ENCODE data around the gene CTNNBIP1. TPM values are rescaled to one million over a fixed set of nuclear protein-coding genes. Genes with fewer than 3 reads are reported as not detected.

Gene CTNNBIP1
- total and polyA plus RNA-seq, 2 of the 8 experiments (the other 6 are each of a cell fraction or from before 2014, with no cell fraction given), result 40.9 to 46.6 TPM

DNA sequence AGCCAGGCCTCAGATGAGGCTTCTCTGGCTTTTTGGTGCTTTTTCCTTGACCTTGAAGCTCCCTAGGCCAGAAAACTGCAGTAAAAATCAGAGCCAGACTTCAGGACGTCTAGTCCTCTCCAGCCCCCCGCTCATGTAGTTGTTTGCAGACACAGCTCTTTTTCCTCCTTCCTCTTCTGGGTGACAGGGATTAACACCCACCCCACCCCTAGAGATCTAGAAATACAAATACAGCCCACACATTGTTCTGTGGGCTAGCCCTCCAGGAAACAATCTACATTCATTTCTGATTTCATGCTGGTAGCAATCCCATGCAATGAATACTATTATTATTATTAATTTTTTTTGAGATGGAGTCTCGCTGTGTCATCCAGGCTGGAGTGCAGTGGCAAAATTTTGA lies 76.4 kb downstream of the CTNNBIP1 start:
- no peak overlapping the region for H4K5ac ChIP-seq (ENCODE audit: insufficient read length, low read depth, low read length)
- H3K36me3 ChIP-seq (ENCODE audit: control insufficient read depth in 2 of 4, insufficient read depth in 4 of 4, low read length in 3 of 4), result no peaks in the 10 kb centered on the region
- no peak overlapping the region for H4K8ac ChIP-seq (ENCODE audit: extremely low read depth, insufficient read depth, low read length)
- H2BK120ac ChIP-seq (replicated peaks; ENCODE audit: low read depth, low read length), result no peak overlapping the region
- FAIRE-seq (no peak), DNase-seq (ENCODE audit: low read depth in 1 of 2, low spot score in 2 of 2) (no peak)
- ChIA-PET CTCF (ENCODE audit: partially characterized antibody) (interaction anchor here (0.9 to 1.4 kb wide), 4 partner anchors 9 to 49 kb away, joined by 3 to 5 read pairs (median 3); no protein-coding TSS in a partner anchor), POLR2A (ENCODE audit: partially characterized antibody) (no interaction called here)
- no peak overlapping the region for H2AK5ac ChIP-seq (ENCODE audit: low read depth, low read length)
- H3K4me3 ChIP-seq (ENCODE audit: extremely low read depth in 1 of 4, insufficient read depth in 2 of 4, low read depth in 3 of 4, low read length in 4 of 4), result no peak overlapping the region
- no peak overlapping the region for H2BK20ac ChIP-seq (ENCODE audit: low read length)
- H3K9ac ChIP-seq (replicated peaks in 1 of 4; ENCODE audit: extremely low read depth in 1 of 4, low read depth in 3 of 4, low read length in 3 of 4), result no peak overlapping the region
- no peak overlapping the region for H4K91ac ChIP-seq (replicated peaks; ENCODE audit: insufficient read length, low read length)
- H3K23me2 ChIP-seq (ENCODE audit: low read depth, low read length), result no peaks in the 10 kb centered on the region
- no peak overlapping the region for H3K4me2 ChIP-seq (ENCODE audit: insufficient read depth in 1 of 2, low read depth in 2 of 2, low read length in 2 of 2)
- 94% methylated on average over 3 of the region's 3 CpGs; no CpG with 5 or more reads in 1 of the 2 experiments for WGBS, 2 experiments (ENCODE audit: extremely low coverage in 1 of 2, insufficient coverage in 1 of 2, insufficient read length in 1 of 2, insufficient replicate concordance in 2 of 2, low coverage in 1 of 2, low lambda C conversion rate in 2 of 2, missing lambda C conversion rate in 1 of 2)
- no peaks in the 10 kb centered on the region for H3K9me3 ChIP-seq (ENCODE audit: insufficient read depth in 2 of 2, low read depth in 1 of 2, low read length in 1 of 2)
- H2BK15ac ChIP-seq (ENCODE audit: low read length), result no peak overlapping the region
- H3K23ac ChIP-seq (ENCODE audit: insufficient read length), result no peak overlapping the region
- H4K20me1 ChIP-seq (replicated peaks in 1 of 2; ENCODE audit: control insufficient read depth in 1 of 2, insufficient read depth in 2 of 2, low read length in 2 of 2), result no peaks in the 10 kb centered on the region
- no peak overlapping the region for H3K27ac ChIP-seq (ENCODE audit: low read depth, low read length)
- no peaks in the 10 kb centered on the region for H3K79me2 ChIP-seq (ENCODE audit: control insufficient read depth in 1 of 2, insufficient read depth in 2 of 2, low read length in 2 of 2)
- H2BK12ac ChIP-seq (ENCODE audit: low read depth, low read length), result no peak overlapping the region
- no peak overlapping the region for H2AFZ ChIP-seq (ENCODE audit: low read length)
- H3K79me1 ChIP-seq (ENCODE audit: low read depth, low read length), result no peaks in the 10 kb centered on the region
- H3K4me1 ChIP-seq (replicated peaks in 1 of 4; ENCODE audit: control insufficient read depth in 3 of 4, insufficient read depth in 4 of 4, low read length in 3 of 4), result peaks cover 4 to 12% (median 11%) of the 10 kb centered on the region in 4 experiments; a peak in 6 of 7 replicates
- H3K14ac ChIP-seq (ENCODE audit: insufficient read length), result no peak overlapping the region
- H3K4ac ChIP-seq (replicated peaks; ENCODE audit: insufficient read length, low read depth, low read length), result no peak overlapping the region
- TF ChIP-seq SIX5 (IDR thresholded peaks at IDR 0.05; ENCODE audit: low read depth, low read length), result no peak
- no peak for TF ChIP-seq SP4 (IDR thresholded peaks at IDR 0.05; ENCODE audit: low read length)
- no peak for TF ChIP-seq SRF (IDR thresholded peaks at IDR 0.05; ENCODE audit: low read depth, low read length)
- no peak for TF ChIP-seq E2F6 (IDR thresholded peaks at IDR 0.05)
- no peak for TF ChIP-seq POU5F1 (IDR thresholded peaks at IDR 0.05; ENCODE audit: low read depth, low read length)
- TF ChIP-seq TEAD4 (IDR thresholded peaks at IDR 0.05; ENCODE audit: low read depth, low read length), result no peak
- TF ChIP-seq, protein P1, sequence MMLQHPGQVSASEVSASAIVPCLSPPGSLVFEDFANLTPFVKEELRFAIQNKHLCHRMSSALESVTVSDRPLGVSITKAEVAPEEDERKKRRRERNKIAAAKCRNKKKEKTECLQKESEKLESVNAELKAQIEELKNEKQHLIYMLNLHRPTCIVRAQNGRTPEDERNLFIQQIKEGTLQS (IDR thresholded peaks at IDR 0.05; ENCODE audit: insufficient read depth, low read depth, low read length), result no peak
- no peak for TF ChIP-seq ASH2L (IDR thresholded peaks at IDR 0.05; ENCODE audit: low read length)
- TF ChIP-seq GABPA (IDR thresholded peaks at IDR 0.05; ENCODE audit: borderline replicate concordance, insufficient read depth, low read length), result no peak
- TF ChIP-seq CBX8 (IDR thresholded peaks at IDR 0.05; ENCODE audit: borderline replicate concordance, low read depth, low read length), result no peak
- TF ChIP-seq CREB1 (IDR thresholded peaks at IDR 0.05), result no peak
- H3K27me3 ChIP-seq (replicated peaks in 1 of 4; ENCODE audit: control insufficient read depth in 3 of 4, extremely low read depth in 1 of 4, insufficient read depth in 3 of 4, low read length in 3 of 4), result peaks cover 0 to 4% (median 0%) of the 10 kb centered on the region in 4 experiments; a peak in 3 of 7 replicates
- no peak overlapping the region for H3K18ac ChIP-seq (ENCODE audit: extremely low read depth, low read length)
- H3K56ac ChIP-seq (replicated peaks; ENCODE audit: insufficient read length, low read depth, low read length), result no peak overlapping the region
- no peak overlapping the region for H2BK5ac ChIP-seq (ENCODE audit: low read depth, low read length)
